ENCODE results near the gene TRIM47. TPM values are rescaled to one million over a fixed set of nuclear protein-coding genes. Genes with fewer than 3 reads are reported as not detected.

TRIM47 gene
- total RNA-seq, 2 experiments from 2014 or later, result 13.4 to 19.9 TPM

- ChIA-PET POLR2A (no interaction called here), CTCF (interaction anchor here (0.7 to 3.4 kb wide), 18 partner anchors 9 to 752 kb away, joined by 3 to 38 read pairs (median 5); partner anchors contain the start of gene TRIM47)
- Mint-ChIP-seq H3K36me3 (ENCODE audit: low read depth) (no peaks in the 10 kb centered on the region), H3K4me3 (peak within 1 kb of the TSS; percentile 86), H3K9me3 (ENCODE audit: low read depth) (no peaks in the 10 kb centered on the region), H3K27ac (peak within 1 kb of the TSS; percentile 89), H3K4me1 (peaks cover 5% of the 10 kb centered on the region), H3K27me3 (no peaks in the 10 kb centered on the region)
- intact Hi-C loops (cut with DNase I, micrococcal nuclease), result loop anchor here (1.0 to 10.0 kb wide), 13 partner anchors 9 to 480 kb away; partner anchors contain the start of genes ACOX1 (in 2 of the 2), FBF1 (in 2 of the 2), TEN1 (in 2 of the 2) and WBP2 (in 2 of the 2)
- peak; percentile 99 for ATAC-seq
- DNase-seq, result peak; percentile 97
These were observed 26.6 kb upstream of the TRIM47 start, which contains the start of gene MRPL38 for GRCh38 chr17:75904749-75905521. Gene MRPL38, minus strand, starts transcription at chr17:75904884. Its CDS starts 9 bp downstream, at chr17:75904875.

GRCh38 chr17:75902406-75902805 is 24.0 kb upstream of the TRIM47 start:
- Mint-ChIP-seq H3K4me3 (no peak overlapping the region), H3K27ac (no peak overlapping the region), H3K27me3 (no peaks in the 10 kb centered on the region), H3K9me3 (ENCODE audit: low read depth) (no peaks in the 10 kb centered on the region), H3K4me1 (peaks cover 5% of the 10 kb centered on the region), H3K36me3 (ENCODE audit: low read depth) (peaks cover 7% of the 10 kb centered on the region)
- no peak for DNase-seq
- ATAC-seq, result no peak
- ChIA-PET POLR2A (interaction anchor here (0.6 kb wide), 1 partner anchor 45 kb away, joined by 5 read pairs; no protein-coding TSS in a partner anchor), CTCF (interaction anchor here (0.7 to 1.6 kb wide), 4 partner anchors 27 to 240 kb away, joined by 3 to 5 read pairs (median 4); no protein-coding TSS in a partner anchor)
- intact Hi-C loops (cut with DNase I, micrococcal nuclease), result loop anchor here in 1 of 2 experiments (5.0 to 10.0 kb wide), 2 partner anchors 315 to 372 kb away; partner anchors contain the start of gene MYO15B

- intact Hi-C loops (cut with DNase I, micrococcal nuclease), result loop anchor here in 1 of 2 experiments (5.0 to 10.0 kb wide), 2 partner anchors 314 to 373 kb away; partner anchors contain the start of gene MYO15B
- ChIA-PET CTCF (interaction anchor here (1.1 to 1.3 kb wide), 2 partner anchors 26 to 104 kb away, joined by 5 read pairs; no protein-coding TSS in a partner anchor), POLR2A (interaction anchor here (0.6 to 1.1 kb wide), 2 partner anchors 26 to 45 kb away, joined by 3 to 5 read pairs; no protein-coding TSS in a partner anchor)
- Mint-ChIP-seq H3K4me1 (peaks cover 7% of the 10 kb centered on the region), H3K36me3 (ENCODE audit: low read depth) (peaks cover 7% of the 10 kb centered on the region), H3K27ac (no peak overlapping the region), H3K27me3 (no peaks in the 10 kb centered on the region), H3K4me3 (no peak overlapping the region), H3K9me3 (ENCODE audit: low read depth) (no peaks in the 10 kb centered on the region)
- ATAC-seq (no peak), DNase-seq (no peak)
These were observed 23.3 kb upstream of the TRIM47 start for GRCh38 chr17:75901727-75902126.

GRCh38 chr17:75900691-75901533 is 22.5 kb upstream of the TRIM47 start:
- DNase-seq, result no peak
- peaks cover 7% of the 10 kb centered on the region for H3K36me3 Mint-ChIP-seq (ENCODE audit: low read depth)
- CTCF ChIA-PET, result interaction anchor here (0.6 kb wide), 1 partner anchor 1225 kb away, joined by 3 read pairs; no protein-coding TSS in a partner anchor
- no peak overlapping the region for H3K27ac Mint-ChIP-seq
- no peak for ATAC-seq
- H3K27me3 Mint-ChIP-seq, result no peaks in the 10 kb centered on the region
- H3K9me3 Mint-ChIP-seq (ENCODE audit: low read depth), result no peaks in the 10 kb centered on the region
- intact Hi-C loops (cut with DNase I, micrococcal nuclease), result loop anchor here in 1 of 2 experiments (5.0 to 10.0 kb wide), 2 partner anchors 314 to 374 kb away; partner anchors contain the start of gene MYO15B
- H3K4me1 Mint-ChIP-seq, result peaks cover 7% of the 10 kb centered on the region
- POLR2A ChIA-PET, result interaction anchor here (1.1 kb wide), 1 partner anchor 25 kb away, joined by 3 read pairs; no protein-coding TSS in a partner anchor
- no peak overlapping the region for H3K4me3 Mint-ChIP-seq

GRCh38 chr17:75899767-75900468 is 21.5 kb upstream of the TRIM47 start:
- intact Hi-C loops (cut with DNase I, micrococcal nuclease), result loop anchor here in 1 of 2 experiments (5.0 to 10.0 kb wide), 2 partner anchors 313 to 375 kb away; partner anchors contain the start of gene MYO15B

GRCh38 chr17:75899353-75899752 is 21.0 kb upstream of the TRIM47 start:
- H3K4me3 Mint-ChIP-seq, result no peak overlapping the region
- peaks cover 12% of the 10 kb centered on the region for H3K36me3 Mint-ChIP-seq (ENCODE audit: low read depth)
- H3K4me1 Mint-ChIP-seq, result peaks cover 12% of the 10 kb centered on the region
- no peak overlapping the region for H3K27ac Mint-ChIP-seq
- no peaks in the 10 kb centered on the region for H3K27me3 Mint-ChIP-seq
- intact Hi-C loops (cut with DNase I, micrococcal nuclease), result no loop called here
- H3K9me3 Mint-ChIP-seq (ENCODE audit: low read depth), result no peaks in the 10 kb centered on the region
- ATAC-seq, result no peak
- ChIA-PET CTCF (interaction anchor here (0.5 to 1.2 kb wide), 2 partner anchors 19 to 43 kb away, joined by 3 read pairs; no protein-coding TSS in a partner anchor), POLR2A (no interaction called here)
- no peak for DNase-seq

More at GRCh38 chr17:75899767-75900468, 21.5 kb upstream of the TRIM47 start:
- Mint-ChIP-seq H3K4me1 (peaks cover 12% of the 10 kb centered on the region), H3K4me3 (no peak overlapping the region), H3K27me3 (no peaks in the 10 kb centered on the region), H3K36me3 (ENCODE audit: low read depth) (peaks cover 11% of the 10 kb centered on the region), H3K27ac (no peak overlapping the region), H3K9me3 (ENCODE audit: low read depth) (no peaks in the 10 kb centered on the region)
- ChIA-PET CTCF (interaction anchor here (1.2 kb wide), 1 partner anchor 44 kb away, joined by 3 read pairs; no protein-coding TSS in a partner anchor), POLR2A (no interaction called here)
- ATAC-seq (no peak), DNase-seq (no peak)

GRCh38 chr17:75898791-75899190 is 20.4 kb upstream of the TRIM47 start:
- peaks cover 14% of the 10 kb centered on the region for H3K36me3 Mint-ChIP-seq (ENCODE audit: low read depth)
- POLR2A ChIA-PET, result interaction anchor here (1.3 kb wide), 2 partner anchors 21 to 368 kb away, joined by 3 to 4 read pairs; no protein-coding TSS in a partner anchor
- intact Hi-C loops (cut with DNase I, micrococcal nuclease), result no loop called here
- CTCF ChIA-PET, result interaction anchor here (0.5 to 3.6 kb wide), 3 partner anchors 18 to 43 kb away, joined by 3 to 17 read pairs (median 3); partner anchors contain the start of gene WBP2
- no peak overlapping the region for H3K27ac Mint-ChIP-seq
- DNase-seq (no peak), ATAC-seq (no peak)
- no peaks in the 10 kb centered on the region for H3K27me3 Mint-ChIP-seq
- no peak overlapping the region for H3K4me3 Mint-ChIP-seq
- H3K9me3 Mint-ChIP-seq (ENCODE audit: low read depth), result no peaks in the 10 kb centered on the region
- H3K4me1 Mint-ChIP-seq, result peaks cover 17% of the 10 kb centered on the region

- Mint-ChIP-seq H3K27ac (no peak overlapping the region), H3K4me1 (peaks cover 19% of the 10 kb centered on the region), H3K36me3 (ENCODE audit: low read depth) (peaks cover 14% of the 10 kb centered on the region), H3K27me3 (no peaks in the 10 kb centered on the region), H3K4me3 (no peak overlapping the region), H3K9me3 (ENCODE audit: low read depth) (no peaks in the 10 kb centered on the region)
- no peak for DNase-seq
- CTCF ChIA-PET, result interaction anchor here (3.6 kb wide), 1 partner anchor 42 kb away, joined by 17 read pairs; the partner anchor contains the start of gene WBP2
- ATAC-seq, result no peak
- intact Hi-C loops (cut with DNase I, micrococcal nuclease), result no loop called here
- POLR2A ChIA-PET, result interaction anchor here (1.3 kb wide), 2 partner anchors 20 to 369 kb away, joined by 3 to 4 read pairs; no protein-coding TSS in a partner anchor
These were observed 19.7 kb upstream of the TRIM47 start for GRCh38 chr17:75898065-75898464.

- no peak for DNase-seq
- H3K27me3 Mint-ChIP-seq, result no peaks in the 10 kb centered on the region
- peaks cover 19% of the 10 kb centered on the region for H3K4me1 Mint-ChIP-seq
- no peaks in the 10 kb centered on the region for H3K9me3 Mint-ChIP-seq (ENCODE audit: low read depth)
- H3K4me3 Mint-ChIP-seq, result peak overlapping the region; percentile 56
- intact Hi-C loops (cut with DNase I, micrococcal nuclease), result loop anchor here (1.0 to 2.0 kb wide), 6 partner anchors 21 to 487 kb away; partner anchors contain the start of genes ACOX1 (in 1 of the 2), FBF1 (in 1 of the 2), GALK1 (in 1 of the 2) and SPHK1 (in 1 of the 2)
- ATAC-seq, result no peak
- ChIA-PET CTCF (interaction anchor here (0.7 to 3.6 kb wide), 11 partner anchors 18 to 144 kb away, joined by 3 to 17 read pairs (median 5); partner anchors contain the start of genes TRIM47 and WBP2), POLR2A (interaction anchor here (0.5 to 1.3 kb wide), 4 partner anchors 20 to 873 kb away, joined by 3 to 4 read pairs (median 3); no protein-coding TSS in a partner anchor)
- H3K36me3 Mint-ChIP-seq (ENCODE audit: low read depth), result peaks cover 14% of the 10 kb centered on the region
- H3K27ac Mint-ChIP-seq, result peak overlapping the region; percentile 72
These were observed 19.0 kb upstream of the TRIM47 start for GRCh38 chr17:75897160-75898019.

Data from activated CD4-positive, alpha-beta T cell treated with anti-CD3 and anti-CD28 coated beads for 36 hours (primary cell).